HG03439 (cell line): ENCODE results near the gene LCLAT1.
"Not testable (repeated sequence)": the region's sequence is repeated elsewhere in the genome, so short reads cannot be mapped to it uniquely, and the experiment has no call there.

ENCODE experiments used
- ATAC-seq: cut with Tn5 transposase; IDR thresholded peaks from one replicate; pipeline ENCODE4 v1.9.1; 2021; ENCODE audit warnings: mild to moderate bottlenecking, moderate library complexity; ENCODE audit not compliant: unreplicated experiment

The LCLAT1 gene

GRCh38 chr2:30484995-30485394, 37.9 kb downstream of the LCLAT1 start:
- ATAC-seq, result no peak

- ATAC-seq, result no peak
Measured at GRCh38 chr2:30486655-30487054, 39.6 kb downstream of the LCLAT1 start.

GRCh38 chr2:30487603-30488002, 40.6 kb downstream of the LCLAT1 start:
- no peak for ATAC-seq

GRCh38 chr2:30488012-30488659, 41.1 kb downstream of the LCLAT1 start:
- ATAC-seq, result no peak

GRCh38 chr2:30491225-30491624, 44.2 kb downstream of the LCLAT1 start:
- no peak for ATAC-seq

GRCh38 chr2:30492185-30492584, 45.1 kb downstream of the LCLAT1 start:
- ATAC-seq, result no peak

GRCh38 chr2:30492619-30493018, 45.6 kb downstream of the LCLAT1 start:
- no peak for ATAC-seq

- ATAC-seq, result no peak
Measured at GRCh38 chr2:30493440-30493839, 46.4 kb downstream of the LCLAT1 start.

- not testable (repeated sequence) for ATAC-seq
Measured at GRCh38 chr2:30495896-30496295, 48.9 kb downstream of the LCLAT1 start.

GRCh38 chr2:30499681-30500080, 52.6 kb downstream of the LCLAT1 start:
- no peak for ATAC-seq

GRCh38 chr2:30500699-30501098, 53.7 kb downstream of the LCLAT1 start:
- no peak for ATAC-seq

- ATAC-seq, result no peak
Measured at GRCh38 chr2:30502310-30502709, 55.3 kb downstream of the LCLAT1 start.

- no peak for ATAC-seq
Measured at GRCh38 chr2:30503007-30503694, 56.1 kb downstream of the LCLAT1 start.

GRCh38 chr2:30503695-30504052, 56.6 kb downstream of the LCLAT1 start:
- ATAC-seq, result no peak

GRCh38 chr2:30504731-30505130, 57.7 kb downstream of the LCLAT1 start:
- no peak for ATAC-seq

GRCh38 chr2:30505500-30506180, 58.6 kb downstream of the LCLAT1 start:
- no peak for ATAC-seq

GRCh38 chr2:30507460-30507859, 60.4 kb downstream of the LCLAT1 start:
- ATAC-seq, result not testable (repeated sequence)

GRCh38 chr2:30509716-30510115, 62.7 kb downstream of the LCLAT1 start:
- no peak for ATAC-seq

- no peak for ATAC-seq
Measured at GRCh38 chr2:30510409-30510808, 63.4 kb downstream of the LCLAT1 start.

GRCh38 chr2:30511122-30512083, 64.4 kb downstream of the LCLAT1 start:
- no peak for ATAC-seq
